Retinal pigment epithelial cell (primary cell): ENCODE measurements around the gene SEL1L2.

Experiments
- DNase-seq: peaks from one replicate; pipeline ENCODE4 v3.0.0-alpha.2; 2010; ENCODE audit warnings: low read depth
- H3K4me3 ChIP-seq: 2 replicates; pipeline ENCODE4 v1.5.1; 2011; ENCODE audit warnings: mild to moderate bottlenecking, low read length, control low read depth, moderate library complexity
- CTCF ChIP-seq: conservative IDR thresholded peaks from 2 replicates; pipeline ENCODE4 v1.5.1; 2011; ENCODE audit warnings: low read depth, low read length, control low read depth, inconsistent platforms

The SEL1L2 gene

GRCh38 chr20:13870170-13870748 is 120.2 kb downstream of the SEL1L2 start:
- H3K4me3 ChIP-seq = no peak overlapping the region
- DNase-seq = no peak
- no peak for TF ChIP-seq CTCF

- no peak overlapping the region for H3K4me3 ChIP-seq
- DNase-seq = no peak
- no peak for TF ChIP-seq CTCF
These were observed 122.1 kb downstream of the SEL1L2 start for GRCh38 chr20:13868331-13868730.

GRCh38 chr20:13865791-13866351 is 124.5 kb downstream of the SEL1L2 start:
- DNase-seq = no peak
- no peak overlapping the region for H3K4me3 ChIP-seq
- TF ChIP-seq CTCF = no peak

- H3K4me3 ChIP-seq = no peak overlapping the region
- DNase-seq = no peak
- no peak for TF ChIP-seq CTCF
These were observed 125.3 kb downstream of the SEL1L2 start for GRCh38 chr20:13865156-13865555.

- no peak for TF ChIP-seq CTCF
- H3K4me3 ChIP-seq = no peak overlapping the region
- no peak for DNase-seq
These were observed 127.2 kb downstream of the SEL1L2 start for GRCh38 chr20:13863244-13863643.

GRCh38 chr20:13862245-13862644 is 128.2 kb downstream of the SEL1L2 start:
- H3K4me3 ChIP-seq = no peak overlapping the region
- no peak for TF ChIP-seq CTCF
- DNase-seq = no peak

- TF ChIP-seq CTCF = no peak
- no peak for DNase-seq
- no peak overlapping the region for H3K4me3 ChIP-seq
These were observed 131.5 kb downstream of the SEL1L2 start for GRCh38 chr20:13858871-13859270.
